A549 (cell line): ENCODE data around the gene PSMD8. TPM values are rescaled to one million over a fixed set of nuclear protein-coding genes. Genes with fewer than 3 reads are reported as not detected.
"Not testable (repeated sequence)": the region's sequence is repeated elsewhere in the genome, so short reads cannot be mapped to it uniquely, and the experiment has no call there.

Experiments
- ATAC-seq, 2 experiments: fragments of 200-7000 bp in 1 of 2; fragments of >200 bp in 1 of 2; cut with Nextera tagmentation in 1 of 2; cut with Tn5 transposase in 1 of 2; 3 replicates each; pipeline versions ENCODE4 v1.8.0 to v1.9.1; 2018 to 2020; ENCODE audit warnings: mild to moderate bottlenecking in 1 of 2, moderate library complexity in 1 of 2
- CTCF ChIA-PET: fragments of 300-600 bp; sonication (Branson Sonifier 250); formaldehyde crosslinking; extraction: SDS; loops from one replicate; lab custom pipeline; 2021; ENCODE audit warnings: antibody characterized with exemption, inconsistent platforms; lab: Yijun Ruan, JAX
- POLR2A ChIA-PET: fragments of 350-600 bp; formaldehyde crosslinking; extraction: SDS; loops from one replicate; lab custom pipeline; 2021; ENCODE audit warnings: antibody characterized with exemption, inconsistent platforms; lab: Yijun Ruan, JAX
- DNase-seq, 2 experiments: peaks; one replicate each; pipeline versions ENCODE4 v3.0.0 to v3.0.0-alpha.2; 2011 to 2016; ENCODE audit warnings: low read depth in 1 of 2, low spot score in 1 of 2
- FAIRE-seq: peaks from 2 replicates; lab custom pipeline; 2011; peaks lifted over from hg19 to GRCh38; lab: Jason Lieb, UNC
- H3K27ac ChIP-seq, 2 experiments: fragments of >200 bp; sonication (Bioruptor Twin); formaldehyde crosslinking; 3 replicates each; pipeline ENCODE4 v1.5.1; 2016 to 2017
- H3K4me1 ChIP-seq: fragments of >200 bp; sonication (Bioruptor Twin); formaldehyde crosslinking; 3 replicates; pipeline ENCODE4 v1.6.1; 2016
- H3K4me2 ChIP-seq: fragments of >200 bp; sonication (Bioruptor Twin); formaldehyde crosslinking; 3 replicates; pipeline ENCODE4 v1.6.1; 2016
- H3K4me3 ChIP-seq: fragments of >200 bp; sonication (Bioruptor Twin); formaldehyde crosslinking; 3 replicates; pipeline ENCODE4 v1.5.1; 2016
- H3K9me3 ChIP-seq: fragments of >200 bp; sonication (Bioruptor Twin); formaldehyde crosslinking; 3 replicates; pipeline ENCODE4 v1.6.1; 2016
- BHLHE40 ChIP-seq: IDR thresholded peaks from 2 replicates; pipeline ENCODE4 v1.6.1; 2012; ENCODE audit warnings: low read depth, low read length, inconsistent platforms
- CHD4 ChIP-seq: fragments of 200-600 bp; sonication (generic); IDR thresholded peaks from 2 replicates; pipeline ENCODE4 v1.6.1; 2016; ENCODE audit warnings: antibody characterized with exemption, mild to moderate bottlenecking, borderline replicate concordance
- FOSL2 ChIP-seq, 2 experiments: fragments of 450-650 bp in 1 of 2; fragments of >200 bp in 1 of 2; sonication (Bioruptor Twin) in 1 of 2; formaldehyde crosslinking; IDR thresholded peaks; 2 replicates each; pipeline versions ENCODE4 v1.5.0 to v1.6.1; 2016 to 2020; ENCODE audit warnings: mild to moderate bottlenecking in 1 of 2, moderate library complexity in 1 of 2
- FOXS1 ChIP-seq: fragments of 250-450 bp; sonication (Bioruptor Pico); IDR thresholded peaks from 2 replicates; pipeline ENCODE4 v1.5.0; 2020; ENCODE audit warnings: mild to moderate bottlenecking, moderate library complexity
- GATA3 ChIP-seq: IDR thresholded peaks from 2 replicates; pipeline ENCODE4 v1.6.1; 2012; ENCODE audit warnings: borderline replicate concordance
- HOXB13 ChIP-seq: fragments of 250-450 bp; sonication (Bioruptor Pico); IDR thresholded peaks from 2 replicates; pipeline ENCODE4 v1.5.0; 2020; ENCODE audit warnings: low read depth, mild to moderate bottlenecking, moderate library complexity
- MAX ChIP-seq: IDR thresholded peaks from 2 replicates; pipeline ENCODE4 v1.6.1; 2012
- NR3C1 ChIP-seq: fragments of >200 bp; sonication (Bioruptor Twin); formaldehyde crosslinking; IDR thresholded peaks from 3 replicates; pipeline ENCODE4 v1.6.1; 2017
- PHF8 ChIP-seq: fragments of 200-600 bp; sonication (generic); IDR thresholded peaks from 2 replicates; pipeline ENCODE4 v1.6.1; 2016; ENCODE audit warnings: low read depth, mild to moderate bottlenecking, antibody characterized with exemption, moderate library complexity, borderline replicate concordance
- TFCP2L1 ChIP-seq: fragments of 250-450 bp; sonication (Bioruptor Pico); IDR thresholded peaks from 2 replicates; pipeline ENCODE4 v1.5.0; 2021; ENCODE audit warnings: mild to moderate bottlenecking
- ZFP36 ChIP-seq: fragments of 450-650 bp; IDR thresholded peaks from 2 replicates; pipeline ENCODE4 v1.6.1; 2014; ENCODE audit warnings: borderline replicate concordance; ENCODE audit not compliant: partially characterized antibody
- WGBS: methylation state at CpG from one replicate; pipeline ENCODE4 v1.1.6; 2017; ENCODE audit errors: missing lambda C conversion rate; 5-methylcytosine and 5-hydroxymethylcytosine counted together
- polyA plus RNA-seq, 4 experiments: library from polyadenylated mRNA; depleted of rRNA in 3 of 4; stranded (reverse); fragments of >200 nt; fragmentation: RNase III in 1 of 4; extraction: RNeasy Plus Mini Kit Qiagen cat#74134 plus additional on column Dnase treatment in 1 of 4; gene quantifications; 2 replicates in 3 of 4; 3 replicates in 1 of 4; pipeline ENCODE4 v1.2.3, GENCODE V29; 2011 to 2017
- TF ChIP-seq, protein P1 (sequence below): fragments of >200 bp; sonication (Bioruptor Twin); formaldehyde crosslinking; IDR thresholded peaks from 3 replicates; pipeline ENCODE4 v1.5.1; 2016
- TF ChIP-seq, protein P2 (sequence below): fragments of 450-650 bp; IDR thresholded peaks from 2 replicates; pipeline ENCODE4 v1.6.1; 2014; ENCODE audit warnings: antibody characterized with exemption
- TF ChIP-seq, protein P3 (sequence below): fragments of 200-600 bp; sonication (generic); IDR thresholded peaks from 2 replicates; pipeline ENCODE4 v1.6.1; 2016; ENCODE audit warnings: antibody characterized with exemption, mild to moderate bottlenecking, moderate library complexity

PSMD8 gene
- polyA plus RNA-seq, 2 of the 4 experiments (the other 2 are of a cell fraction): 437 to 456 TPM

DNA sequence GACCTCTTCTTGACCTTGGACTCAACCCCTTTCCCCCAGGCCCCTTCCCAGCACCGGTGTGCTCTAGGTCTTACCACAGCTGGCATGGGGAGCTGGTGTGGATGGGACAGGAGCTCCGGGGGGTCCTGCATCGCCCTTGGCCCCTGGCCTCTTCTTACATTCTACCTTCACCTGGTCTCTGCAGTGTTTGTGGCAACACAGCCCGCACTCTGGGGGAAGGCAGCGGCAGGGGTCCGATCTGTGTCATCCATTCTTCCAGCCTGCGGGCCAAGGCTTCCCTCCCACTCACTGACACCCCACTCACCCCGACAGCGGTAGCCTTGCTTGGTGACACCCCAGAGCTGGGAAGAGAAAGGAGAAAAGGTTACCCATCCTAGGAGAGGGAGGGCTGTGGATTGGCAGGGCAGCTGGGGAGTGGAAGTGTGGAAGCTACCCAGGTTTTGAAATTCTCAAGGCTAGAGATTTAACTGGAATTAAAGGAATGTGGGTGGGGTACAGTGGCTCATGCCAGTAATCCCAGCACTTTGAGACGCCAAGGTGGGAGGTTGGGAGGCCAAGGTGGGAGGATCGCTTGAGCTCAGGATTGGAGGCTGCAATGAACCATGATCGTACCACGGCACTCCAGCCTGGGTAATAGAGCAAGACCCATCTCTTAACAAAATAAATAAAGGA is 36.8 kb downstream of the PSMD8 start:
- H3K4me1 ChIP-seq: peaks cover 9% of the 10 kb centered on the region
- ChIA-PET POLR2A (interaction anchor here (0.6 to 1.2 kb wide), 2 partner anchors 208 to 930 kb away, joined by 3 to 4 read pairs; partner anchors contain the start of gene EIF3K), CTCF (interaction anchor here (0.5 to 9.9 kb wide), 9 partner anchors 8 to 520 kb away, joined by 3 to 172 read pairs (median 3); partner anchors contain the start of genes FAM98C, MRPS12 and SARS2)
- FAIRE-seq: no peak
- peak overlapping the region in 1 of 2 experiments; percentile 52; a peak in 3 of 6 replicates for H3K27ac ChIP-seq
- H3K4me2 ChIP-seq: no peak overlapping the region
- peak in 1 of 2 experiments; percentile 52 for DNase-seq
- TF ChIP-seq ZFP36 (no peak), PHF8 (no peak), CHD4 (no peak), TFCP2L1 (CRISPR knock-in tag) (no peak), MAX (no peak), NR3C1 (no peak), FOXS1 (CRISPR knock-in tag) (no peak), BHLHE40 (no peak), HOXB13 (CRISPR knock-in tag) (no peak), GATA3 (no peak), FOSL2 (IDR thresholded peaks at IDR 0.05) (no peak), FOSL2 (CRISPR knock-in tag; IDR thresholded peaks at IDR 0.05) (no peak)
- TF ChIP-seq, protein P1, sequence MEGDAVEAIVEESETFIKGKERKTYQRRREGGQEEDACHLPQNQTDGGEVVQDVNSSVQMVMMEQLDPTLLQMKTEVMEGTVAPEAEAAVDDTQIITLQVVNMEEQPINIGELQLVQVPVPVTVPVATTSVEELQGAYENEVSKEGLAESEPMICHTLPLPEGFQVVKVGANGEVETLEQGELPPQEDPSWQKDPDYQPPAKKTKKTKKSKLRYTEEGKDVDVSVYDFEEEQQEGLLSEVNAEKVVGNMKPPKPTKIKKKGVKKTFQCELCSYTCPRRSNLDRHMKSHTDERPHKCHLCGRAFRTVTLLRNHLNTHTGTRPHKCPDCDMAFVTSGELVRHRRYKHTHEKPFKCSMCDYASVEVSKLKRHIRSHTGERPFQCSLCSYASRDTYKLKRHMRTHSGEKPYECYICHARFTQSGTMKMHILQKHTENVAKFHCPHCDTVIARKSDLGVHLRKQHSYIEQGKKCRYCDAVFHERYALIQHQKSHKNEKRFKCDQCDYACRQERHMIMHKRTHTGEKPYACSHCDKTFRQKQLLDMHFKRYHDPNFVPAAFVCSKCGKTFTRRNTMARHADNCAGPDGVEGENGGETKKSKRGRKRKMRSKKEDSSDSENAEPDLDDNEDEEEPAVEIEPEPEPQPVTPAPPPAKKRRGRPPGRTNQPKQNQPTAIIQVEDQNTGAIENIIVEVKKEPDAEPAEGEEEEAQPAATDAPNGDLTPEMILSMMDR: no peak
- TF ChIP-seq, protein P2, sequence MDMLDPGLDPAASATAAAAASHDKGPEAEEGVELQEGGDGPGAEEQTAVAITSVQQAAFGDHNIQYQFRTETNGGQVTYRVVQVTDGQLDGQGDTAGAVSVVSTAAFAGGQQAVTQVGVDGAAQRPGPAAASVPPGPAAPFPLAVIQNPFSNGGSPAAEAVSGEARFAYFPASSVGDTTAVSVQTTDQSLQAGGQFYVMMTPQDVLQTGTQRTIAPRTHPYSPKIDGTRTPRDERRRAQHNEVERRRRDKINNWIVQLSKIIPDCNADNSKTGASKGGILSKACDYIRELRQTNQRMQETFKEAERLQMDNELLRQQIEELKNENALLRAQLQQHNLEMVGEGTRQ: no peak
- TF ChIP-seq, protein P3, sequence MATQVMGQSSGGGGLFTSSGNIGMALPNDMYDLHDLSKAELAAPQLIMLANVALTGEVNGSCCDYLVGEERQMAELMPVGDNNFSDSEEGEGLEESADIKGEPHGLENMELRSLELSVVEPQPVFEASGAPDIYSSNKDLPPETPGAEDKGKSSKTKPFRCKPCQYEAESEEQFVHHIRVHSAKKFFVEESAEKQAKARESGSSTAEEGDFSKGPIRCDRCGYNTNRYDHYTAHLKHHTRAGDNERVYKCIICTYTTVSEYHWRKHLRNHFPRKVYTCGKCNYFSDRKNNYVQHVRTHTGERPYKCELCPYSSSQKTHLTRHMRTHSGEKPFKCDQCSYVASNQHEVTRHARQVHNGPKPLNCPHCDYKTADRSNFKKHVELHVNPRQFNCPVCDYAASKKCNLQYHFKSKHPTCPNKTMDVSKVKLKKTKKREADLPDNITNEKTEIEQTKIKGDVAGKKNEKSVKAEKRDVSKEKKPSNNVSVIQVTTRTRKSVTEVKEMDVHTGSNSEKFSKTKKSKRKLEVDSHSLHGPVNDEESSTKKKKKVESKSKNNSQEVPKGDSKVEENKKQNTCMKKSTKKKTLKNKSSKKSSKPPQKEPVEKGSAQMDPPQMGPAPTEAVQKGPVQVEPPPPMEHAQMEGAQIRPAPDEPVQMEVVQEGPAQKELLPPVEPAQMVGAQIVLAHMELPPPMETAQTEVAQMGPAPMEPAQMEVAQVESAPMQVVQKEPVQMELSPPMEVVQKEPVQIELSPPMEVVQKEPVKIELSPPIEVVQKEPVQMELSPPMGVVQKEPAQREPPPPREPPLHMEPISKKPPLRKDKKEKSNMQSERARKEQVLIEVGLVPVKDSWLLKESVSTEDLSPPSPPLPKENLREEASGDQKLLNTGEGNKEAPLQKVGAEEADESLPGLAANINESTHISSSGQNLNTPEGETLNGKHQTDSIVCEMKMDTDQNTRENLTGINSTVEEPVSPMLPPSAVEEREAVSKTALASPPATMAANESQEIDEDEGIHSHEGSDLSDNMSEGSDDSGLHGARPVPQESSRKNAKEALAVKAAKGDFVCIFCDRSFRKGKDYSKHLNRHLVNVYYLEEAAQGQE: no peak
- 80% methylated on average over 13 of the region's 13 CpGs for WGBS
- H3K9me3 ChIP-seq: no peaks in the 10 kb centered on the region
- H3K4me3 ChIP-seq: no peak overlapping the region
- ATAC-seq: peak; percentile 21 to 46; a peak in 4 of 6 replicates

GRCh38 chr19:38411898-38412297 is 37.5 kb downstream of the PSMD8 start:
- not testable (repeated sequence) for H3K4me2 ChIP-seq, H3K9me3 ChIP-seq, H3K4me1 ChIP-seq, ATAC-seq, H3K4me3 ChIP-seq, H3K27ac ChIP-seq, DNase-seq
- WGBS: 77% methylated on average over 5 of the region's 5 CpGs
- peak; percentile 68 for FAIRE-seq
- ChIA-PET CTCF (interaction anchor here (0.6 to 8.0 kb wide), 9 partner anchors 8 to 626 kb away, joined by 3 to 153 read pairs (median 3); partner anchors contain the start of genes FAM98C, MRPS12 and SARS2), POLR2A (interaction anchor here (0.9 to 1.2 kb wide), 2 partner anchors 9 to 207 kb away, joined by 3 read pairs; partner anchors contain the start of genes EIF3K and FAM98C)
